GM23248 (cell line): Measurements from ENCODE around the gene CALCOCO2. TPM values are rescaled to one million over a fixed set of nuclear protein-coding genes. Genes with fewer than 3 reads are reported as not detected.

Source experiments
- DNase-seq: peaks from one replicate; pipeline ENCODE4 v3.0.0-alpha.2; 2015
- H2AFZ ChIP-seq: fragments of 200-600 bp; sonication (generic); 2 replicates; pipeline ENCODE4 v1.6.1; 2016; ENCODE audit warnings: antibody characterized with exemption
- H3F3A ChIP-seq: fragments of 200-600 bp; sonication (generic); 2 replicates; pipeline ENCODE4 v1.6.1; 2016; ENCODE audit warnings: mild to moderate bottlenecking, antibody characterized with exemption, mixed run types; ENCODE audit not compliant: insufficient read depth
- H3K27ac ChIP-seq: fragments of 200-600 bp; sonication (generic); 2 replicates; pipeline ENCODE4 v1.5.1; 2016; ENCODE audit warnings: mild to moderate bottlenecking
- H3K27me3 ChIP-seq: fragments of 200-600 bp; sonication (generic); replicated peaks from 2 replicates; pipeline ENCODE4 v1.6.1; 2016; ENCODE audit warnings: mild to moderate bottlenecking; ENCODE audit not compliant: insufficient read depth
- H3K36me3 ChIP-seq: fragments of 200-600 bp; sonication (generic); 2 replicates; pipeline ENCODE4 v1.6.1; 2016; ENCODE audit warnings: low read depth, mild to moderate bottlenecking
- H3K4me1 ChIP-seq: fragments of 200-600 bp; sonication (generic); 2 replicates; pipeline ENCODE4 v1.6.1; 2016; ENCODE audit warnings: mild to moderate bottlenecking; ENCODE audit not compliant: insufficient read depth
- H3K4me2 ChIP-seq: fragments of 200-600 bp; sonication (generic); one replicate; pipeline ENCODE4 v1.6.1; 2016; ENCODE audit warnings: mild to moderate bottlenecking; ENCODE audit not compliant: unreplicated experiment
- H3K4me3 ChIP-seq: fragments of 200-600 bp; sonication (generic); 2 replicates; pipeline ENCODE4 v1.5.1; 2016; ENCODE audit warnings: mild to moderate bottlenecking
- H3K79me2 ChIP-seq: fragments of 200-600 bp; sonication (generic); 2 replicates; pipeline ENCODE4 v1.6.1; 2016; ENCODE audit warnings: mild to moderate bottlenecking; ENCODE audit not compliant: insufficient read depth
- H3K9ac ChIP-seq: fragments of 200-600 bp; sonication (generic); 2 replicates; pipeline ENCODE4 v1.6.1; 2016; ENCODE audit warnings: mild to moderate bottlenecking
- H3K9me2 ChIP-seq: fragments of 200-600 bp; sonication (generic); 2 replicates; pipeline ENCODE4 v1.6.1; 2016; ENCODE audit warnings: mixed run types, mild to moderate bottlenecking, moderate library complexity; ENCODE audit not compliant: insufficient read depth
- H3K9me3 ChIP-seq: fragments of 200-600 bp; sonication (generic); one replicate; pipeline ENCODE4 v1.6.1; 2017; ENCODE audit warnings: low read depth
- H4K20me1 ChIP-seq: fragments of 200-600 bp; sonication (generic); 2 replicates; pipeline ENCODE4 v1.6.0; 2016; ENCODE audit not compliant: insufficient read depth
- EZH2 ChIP-seq: fragments of 200-600 bp; sonication (generic); IDR thresholded peaks from 2 replicates; pipeline ENCODE4 v1.6.1; 2018; ENCODE audit warnings: antibody characterized with exemption, mild to moderate bottlenecking; ENCODE audit not compliant: insufficient read depth, poor library complexity, severe bottlenecking
- EZH2phosphoT487 ChIP-seq: fragments of 200-600 bp; sonication (generic); IDR thresholded peaks from 2 replicates; pipeline ENCODE4 v1.6.1; 2018; ENCODE audit warnings: antibody characterized with exemption, moderate library complexity, mild to moderate bottlenecking, low read depth; ENCODE audit not compliant: insufficient read depth
- WGBS, 2 experiments: methylation state at CpG; one replicate each; pipeline ENCODE4 v1.1.6; 2015 to 2017; ENCODE audit warnings: low lambda C conversion rate in 2 of 2, low coverage in 1 of 2; ENCODE audit errors: missing lambda C conversion rate in 2 of 2; 5-methylcytosine and 5-hydroxymethylcytosine counted together
- in situ Hi-C: fragments of 300-500 bp; cut with MboI; formaldehyde crosslinking; loops from 2 replicates; pipeline ENCODE4 v1.15.0; 2020
- polyA plus RNA-seq: library from polyadenylated mRNA; unstranded; fragments of >200 nt; fragmentation: Nextera tagmentation; extraction: Ambion mirVana; gene quantifications from 2 replicates; pipeline ENCODE4 v1.2.1, GENCODE V29; 2016
- total RNA-seq: library from RNA; depleted of rRNA; stranded (reverse); fragments of >200 nt; shearing (Covaris generic); gene quantifications from 2 replicates; pipeline ENCODE4 v1.2.3, GENCODE V29; 2014

Gene CALCOCO2
- total and polyA plus RNA-seq, 2 experiments from 2014 or later, result 40.9 to 92.4 TPM

DNA sequence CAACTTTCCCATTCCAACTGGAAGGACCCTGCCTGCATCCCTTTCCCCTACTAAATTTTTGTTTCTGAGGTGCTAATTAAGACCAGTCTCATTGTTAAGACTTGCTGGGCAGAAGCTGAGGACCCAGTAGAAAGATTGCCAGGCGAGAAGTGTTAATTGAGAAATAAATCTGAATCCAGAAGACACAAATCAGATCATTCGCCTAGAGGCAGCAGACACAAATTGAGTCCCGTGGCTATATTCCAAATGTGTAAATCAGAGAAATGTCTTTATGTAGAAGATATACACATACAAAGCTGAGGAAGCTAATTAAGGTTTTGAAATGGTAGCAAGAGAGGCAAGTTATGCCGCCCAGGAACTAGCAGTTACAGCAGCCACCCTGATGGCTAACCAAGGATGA lies 29.6 kb downstream of the CALCOCO2 start:
- Histone ChIP-seq H3F3A (no peaks in the 10 kb centered on the region), H3K27ac (no peak overlapping the region), H3K9me3 (no peaks in the 10 kb centered on the region), H3K4me1 (no peaks in the 10 kb centered on the region), H3K4me3 (no peak overlapping the region), H3K36me3 (peaks cover 72% of the 10 kb centered on the region), H2AFZ (no peak overlapping the region), H3K9ac (no peak overlapping the region), H3K27me3 (no peaks in the 10 kb centered on the region), H4K20me1 (no peaks in the 10 kb centered on the region), H3K9me2 (no peaks in the 10 kb centered on the region), H3K79me2 (no peaks in the 10 kb centered on the region), H3K4me2 (no peak overlapping the region)
- WGBS, 2 experiments, result 81 to 85% methylated on average over 4 of the region's 4 CpGs
- DNase-seq, result no peak
- in situ Hi-C loops, result no loop called here
- TF ChIP-seq EZH2, result no peak
- TF ChIP-seq EZH2phosphoT487, result no peak

- Histone ChIP-seq H3K4me3 (no peak overlapping the region), H3K79me2 (no peaks in the 10 kb centered on the region), H3K4me2 (no peak overlapping the region), H4K20me1 (no peaks in the 10 kb centered on the region), H2AFZ (no peak overlapping the region), H3K9me2 (no peaks in the 10 kb centered on the region), H3K9me3 (no peaks in the 10 kb centered on the region), H3F3A (peaks cover 12% of the 10 kb centered on the region; the same call in 1 of the 2 replicates), H3K36me3 (peaks cover 10% of the 10 kb centered on the region; the same call in 1 of the 2 replicates), H3K9ac (no peak overlapping the region), H3K27ac (no peak overlapping the region), H3K4me1 (no peaks in the 10 kb centered on the region), H3K27me3 (no peaks in the 10 kb centered on the region)
- TF ChIP-seq EZH2phosphoT487 (no peak), EZH2 (no peak)
- 36 to 40% methylated on average over 3 of the region's 3 CpGs for WGBS, 2 experiments
- no peak for DNase-seq
- in situ Hi-C loops, result no loop called here
Measured at GRCh38 chr17:48868916-48869500, 38.2 kb downstream of the CALCOCO2 start.

DNA sequence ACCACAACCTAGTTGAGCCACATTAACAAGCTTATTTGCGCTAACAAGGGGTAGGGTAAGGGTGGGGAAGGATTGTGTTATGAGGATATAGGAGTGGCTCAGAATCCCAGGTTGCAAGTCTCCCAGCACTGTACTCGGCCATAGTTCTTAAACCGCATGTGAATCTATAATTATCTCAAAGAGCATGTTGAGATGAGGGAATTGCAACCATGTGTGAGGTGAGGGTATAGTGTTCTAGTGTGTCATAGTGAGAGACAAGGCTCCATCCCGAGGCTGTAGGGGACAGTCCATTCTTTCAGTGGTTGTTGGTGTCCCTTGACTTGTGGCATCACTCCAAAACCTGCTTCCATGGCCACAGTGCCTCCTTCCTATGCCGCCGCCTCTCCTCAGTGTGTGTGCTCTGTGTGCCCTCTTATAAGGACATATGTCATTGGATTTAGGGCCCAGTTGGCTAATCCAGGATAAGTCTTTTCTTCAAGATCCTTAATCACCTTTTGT lies 39.0 kb downstream of the CALCOCO2 start:
- DNase-seq, result no peak
- in situ Hi-C loops, result loop anchor here (10.0 kb wide), 1 partner anchor 195 kb away; no protein-coding TSS in a partner anchor
- 59 to 63% methylated on average over 6 of the region's 6 CpGs for WGBS, 2 experiments

GRCh38 chr17:48871035-48871550 lies 40.3 kb downstream of the CALCOCO2 start:
- H3K27ac ChIP-seq, result no peak overlapping the region
- H3K9ac ChIP-seq, result no peak overlapping the region
- H3K27me3 ChIP-seq, result no peaks in the 10 kb centered on the region
- H4K20me1 ChIP-seq, result no peaks in the 10 kb centered on the region
- H3K79me2 ChIP-seq, result no peaks in the 10 kb centered on the region
- H3K36me3 ChIP-seq, result no peaks in the 10 kb centered on the region
- no peaks in the 10 kb centered on the region for H3K9me2 ChIP-seq
- H3F3A ChIP-seq, result peaks cover 12% of the 10 kb centered on the region; the same call in 1 of the 2 replicates
- H3K9me3 ChIP-seq, result no peaks in the 10 kb centered on the region
- WGBS, 2 experiments, result 58 to 76% methylated on average over 4 of the region's 4 CpGs
- in situ Hi-C loops, result loop anchor here (10.0 kb wide), 1 partner anchor 196 kb away; no protein-coding TSS in a partner anchor
- H3K4me3 ChIP-seq, result no peak overlapping the region
- TF ChIP-seq EZH2 (no peak), EZH2phosphoT487 (no peak)
- no peak overlapping the region for H3K4me2 ChIP-seq
- H3K4me1 ChIP-seq, result no peaks in the 10 kb centered on the region
- no peak overlapping the region for H2AFZ ChIP-seq
- no peak for DNase-seq

More for the DNA sequence above, 39.0 kb downstream of the CALCOCO2 start:
- no peak overlapping the region for H2AFZ ChIP-seq
- H4K20me1 ChIP-seq, result no peaks in the 10 kb centered on the region
- no peak for TF ChIP-seq EZH2phosphoT487
- TF ChIP-seq EZH2, result no peak
- peaks cover 12% of the 10 kb centered on the region; the same call in 1 of the 2 replicates for H3F3A ChIP-seq
- peaks cover 2% of the 10 kb centered on the region; the same call in 1 of the 2 replicates for H3K36me3 ChIP-seq
- H3K27me3 ChIP-seq, result no peaks in the 10 kb centered on the region
- H3K9me2 ChIP-seq, result no peaks in the 10 kb centered on the region
- no peak overlapping the region for H3K9ac ChIP-seq
- no peak overlapping the region for H3K4me2 ChIP-seq
- no peaks in the 10 kb centered on the region for H3K4me1 ChIP-seq
- no peaks in the 10 kb centered on the region for H3K79me2 ChIP-seq
- no peak overlapping the region for H3K27ac ChIP-seq
- H3K4me3 ChIP-seq, result no peak overlapping the region
- no peaks in the 10 kb centered on the region for H3K9me3 ChIP-seq
